GM13977 (cell line): ENCODE data around the gene OBSCN.

Experiments
- DNase-seq: peaks from one replicate; pipeline ENCODE4 v3.0.0; 2012; ENCODE audit warnings: low spot score
- in situ Hi-C: fragments of 300-500 bp; cut with MboI; formaldehyde crosslinking; loops from one replicate; pipeline ENCODE4 v1.12.0; 2022; ENCODE audit warnings: low sequenced_read_pairs, low pct_unique_long_range_greater_than_20kb, mixed read lengths, inconsistent platforms; ENCODE audit not compliant: unreplicated experiment
- TF ChIP-seq, protein P1 (sequence below): IDR thresholded peaks from 2 replicates; pipeline ENCODE4 v1.5.1; 2012; ENCODE audit warnings: mild to moderate bottlenecking, control low read depth; ENCODE audit not compliant: insufficient read depth; ENCODE audit errors: extremely low read depth, missing control alignments

Gene OBSCN

DNA sequence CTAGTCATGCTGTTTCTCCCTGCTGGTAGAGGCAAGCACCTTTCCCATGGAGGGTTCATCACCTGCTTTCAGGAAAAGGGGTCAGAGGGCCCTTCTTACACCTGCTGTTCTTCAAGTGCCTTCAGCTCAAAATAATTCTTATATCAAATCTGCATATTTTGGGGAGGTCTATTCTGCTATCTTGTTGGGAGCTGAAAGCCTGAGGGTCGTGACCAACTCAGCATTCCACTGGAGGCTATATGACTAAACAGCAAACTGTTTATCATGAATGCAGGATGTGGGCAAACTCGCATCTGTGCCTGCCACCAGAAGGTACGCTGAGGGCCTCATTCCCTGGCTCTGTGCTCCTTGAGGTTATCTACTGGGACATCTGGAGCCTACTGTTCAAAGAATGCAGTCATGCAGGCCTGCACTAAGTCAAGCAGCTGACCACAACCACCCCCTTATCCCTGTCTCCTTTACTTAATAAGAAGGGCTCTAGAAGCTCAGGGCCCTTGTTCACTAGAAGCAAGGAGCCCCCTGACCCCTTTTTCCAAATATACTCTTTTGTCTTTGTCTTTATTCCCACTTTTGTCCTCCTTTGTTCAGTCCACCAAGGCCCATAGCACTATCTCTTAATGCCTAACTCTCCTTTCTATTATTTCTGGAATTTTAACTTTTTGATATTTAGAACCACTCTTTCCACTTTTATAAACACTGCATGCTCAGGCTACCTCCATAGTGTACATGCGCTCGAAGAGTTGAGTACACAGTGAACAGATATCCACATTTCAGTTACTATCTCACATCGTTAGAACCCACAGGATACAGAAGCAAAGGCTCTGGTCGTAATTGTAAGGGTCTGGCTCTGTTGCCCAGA, 213.4 kb downstream of the OBSCN start:
- no peak for DNase-seq
- in situ Hi-C loops = no loop called here
- TF ChIP-seq, protein P1, sequence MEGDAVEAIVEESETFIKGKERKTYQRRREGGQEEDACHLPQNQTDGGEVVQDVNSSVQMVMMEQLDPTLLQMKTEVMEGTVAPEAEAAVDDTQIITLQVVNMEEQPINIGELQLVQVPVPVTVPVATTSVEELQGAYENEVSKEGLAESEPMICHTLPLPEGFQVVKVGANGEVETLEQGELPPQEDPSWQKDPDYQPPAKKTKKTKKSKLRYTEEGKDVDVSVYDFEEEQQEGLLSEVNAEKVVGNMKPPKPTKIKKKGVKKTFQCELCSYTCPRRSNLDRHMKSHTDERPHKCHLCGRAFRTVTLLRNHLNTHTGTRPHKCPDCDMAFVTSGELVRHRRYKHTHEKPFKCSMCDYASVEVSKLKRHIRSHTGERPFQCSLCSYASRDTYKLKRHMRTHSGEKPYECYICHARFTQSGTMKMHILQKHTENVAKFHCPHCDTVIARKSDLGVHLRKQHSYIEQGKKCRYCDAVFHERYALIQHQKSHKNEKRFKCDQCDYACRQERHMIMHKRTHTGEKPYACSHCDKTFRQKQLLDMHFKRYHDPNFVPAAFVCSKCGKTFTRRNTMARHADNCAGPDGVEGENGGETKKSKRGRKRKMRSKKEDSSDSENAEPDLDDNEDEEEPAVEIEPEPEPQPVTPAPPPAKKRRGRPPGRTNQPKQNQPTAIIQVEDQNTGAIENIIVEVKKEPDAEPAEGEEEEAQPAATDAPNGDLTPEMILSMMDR = no peak

DNA sequence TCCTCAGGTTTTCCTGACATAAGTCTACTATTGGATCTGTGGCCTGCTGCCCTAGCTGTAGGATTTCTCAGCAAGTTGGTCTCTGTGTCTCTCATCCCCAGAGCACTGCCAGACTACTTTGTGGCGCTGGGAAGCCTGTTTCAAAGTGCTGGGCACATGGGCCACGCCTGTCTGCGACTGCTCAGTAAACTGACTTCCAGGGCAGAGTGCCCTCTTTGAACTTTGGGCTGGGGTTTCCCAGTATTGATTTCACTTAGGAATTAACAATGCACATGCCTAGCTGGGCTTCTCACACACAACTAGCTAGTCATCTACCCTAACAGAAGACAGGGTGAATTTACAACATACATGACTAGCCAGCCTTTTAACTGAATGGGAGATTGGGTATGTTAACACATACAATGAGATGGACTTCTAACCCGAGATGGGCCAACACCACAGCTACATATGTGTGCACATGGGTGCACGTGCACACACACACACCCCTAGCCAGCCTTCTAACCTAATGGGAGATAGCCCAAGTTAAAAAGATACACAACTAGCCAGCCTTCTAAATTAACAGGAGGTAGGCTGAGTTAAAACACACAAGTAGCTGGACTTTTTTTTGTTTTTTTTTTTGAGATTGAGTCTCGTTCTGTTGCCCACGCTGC, 215.7 kb downstream of the OBSCN start:
- TF ChIP-seq, protein P1 = no peak
- DNase-seq = no peak
- in situ Hi-C loops = no loop called here

DNA sequence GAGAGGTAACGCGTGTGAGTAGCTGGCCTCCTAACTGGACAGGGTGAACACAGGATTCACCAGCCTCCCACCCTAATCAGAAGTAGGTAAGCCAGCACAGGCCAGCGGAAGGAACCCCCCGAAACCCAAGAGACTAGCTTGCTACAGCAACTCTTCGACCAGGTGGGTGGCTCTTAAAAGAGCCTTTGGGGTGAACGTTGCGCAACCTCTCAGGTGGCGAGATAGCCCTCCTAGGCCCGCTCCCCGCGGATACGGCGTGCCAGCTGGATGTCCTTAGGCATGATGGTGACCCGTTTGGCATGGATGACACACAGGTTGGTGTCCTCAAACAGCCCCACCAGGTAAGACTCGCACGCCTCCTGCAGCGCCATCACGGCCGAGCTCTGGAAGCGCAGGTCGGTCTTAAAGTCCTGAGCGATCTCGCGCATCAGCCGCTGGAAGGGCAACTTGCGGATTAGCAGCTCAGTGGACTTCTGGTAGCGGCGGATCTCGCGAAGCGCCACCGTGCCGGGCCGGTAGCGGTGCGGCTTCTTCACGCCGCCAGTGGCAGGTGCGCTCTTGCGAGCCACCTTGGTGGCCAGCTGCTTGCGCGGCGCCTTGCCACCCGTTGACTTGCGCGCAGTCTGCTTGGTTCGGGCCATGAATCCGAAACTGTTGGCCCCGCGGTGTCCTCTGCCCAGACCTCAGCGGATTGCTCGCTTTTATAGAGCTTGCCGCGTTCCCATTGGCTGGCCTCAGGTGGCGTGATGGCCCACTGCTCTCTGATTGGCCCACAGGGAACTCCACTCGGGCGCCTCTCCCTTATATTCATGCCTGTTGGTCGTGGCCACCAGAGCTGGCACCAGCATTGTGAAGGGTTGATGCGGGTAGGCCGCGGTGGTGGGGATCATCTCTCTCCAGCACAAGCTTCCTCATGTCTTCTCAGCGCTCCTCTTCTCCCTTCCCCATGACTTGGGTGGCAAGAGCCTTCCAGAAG, 217.1 kb downstream of the OBSCN start:
- DNase-seq = no peak
- TF ChIP-seq, protein P1 = no peak
- in situ Hi-C loops = no loop called here

DNA sequence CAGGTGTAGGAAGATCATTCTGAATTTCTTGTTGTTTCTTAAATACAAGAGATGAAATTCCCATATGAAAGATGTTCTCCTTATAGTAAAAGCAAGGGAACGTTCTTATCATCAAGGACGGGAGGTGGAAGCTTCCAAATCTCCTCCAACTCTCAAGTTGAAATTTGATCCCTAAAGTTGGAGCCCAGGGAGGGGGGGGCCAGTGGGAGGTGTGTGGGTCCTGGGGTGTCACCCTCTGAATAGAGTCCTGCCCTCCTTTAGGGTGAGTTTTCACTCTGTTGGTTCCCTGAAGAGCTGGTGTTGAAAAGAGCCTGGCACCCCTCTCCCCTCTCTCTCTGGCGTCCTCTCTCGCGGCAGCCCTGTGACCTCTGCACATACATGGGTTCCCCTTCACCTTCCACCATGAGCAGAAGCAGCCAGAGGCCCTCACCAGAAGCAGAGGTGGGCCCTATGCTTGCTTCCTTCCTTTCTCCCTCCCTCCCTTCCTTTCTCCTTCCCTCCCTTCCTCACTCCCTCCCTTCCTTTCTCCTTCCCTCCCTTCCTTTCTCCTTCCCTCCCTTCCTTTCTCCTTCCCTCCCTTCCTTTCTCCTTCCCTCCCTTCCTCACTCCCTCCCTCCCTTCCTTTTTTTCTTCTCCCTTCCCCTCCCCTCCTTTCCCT, 218.8 kb downstream of the OBSCN start:
- in situ Hi-C loops = no loop called here
- TF ChIP-seq, protein P1 = no peak
- no peak for DNase-seq

DNA sequence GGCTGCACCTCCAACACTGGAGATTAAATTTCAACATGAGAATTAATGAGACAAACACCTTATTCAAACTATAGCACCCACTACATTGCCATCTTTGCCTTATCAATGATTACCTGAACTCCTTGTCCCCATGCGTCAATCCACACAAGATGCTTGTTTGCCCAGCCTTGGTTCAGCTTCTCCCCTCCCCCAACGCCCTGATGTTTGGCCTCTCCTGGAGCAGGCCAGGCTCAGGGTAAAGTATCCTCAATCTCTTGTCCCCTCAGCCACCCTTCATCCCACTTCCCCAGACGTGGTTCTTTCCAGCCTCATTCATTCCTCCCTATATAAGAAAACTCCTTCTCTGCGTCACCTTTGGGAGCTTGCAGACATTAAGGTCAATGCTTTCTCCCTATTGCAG, 220.6 kb downstream of the OBSCN start:
- no peak for DNase-seq
- in situ Hi-C loops = no loop called here
- TF ChIP-seq, protein P1 = no peak
